Esophagus muscularis mucosa (tissue), 4 donors: ENCODE data around the gene MISP3. TPM values are rescaled to one million over a fixed set of nuclear protein-coding genes. Genes with fewer than 3 reads are reported as not detected.
"Not testable (repeated sequence)": the region's sequence is repeated elsewhere in the genome, so short reads cannot be mapped to it uniquely, and the experiment has no call there.

Source experiments
- DNase-seq: peaks from one replicate; pipeline ENCODE4 v3.0.0-alpha.2; 2017; ENCODE audit errors: extremely low spot score
- H3K27ac ChIP-seq, 4 donors: fragments of 200-600 bp; sonication (generic); replicated peaks in 1 of 4; 1 replicate in 3 of 4; 2 replicates in 1 of 4; pipeline ENCODE4 v1.5.1; 2016 to 2019; ENCODE audit warnings: mild to moderate bottlenecking in 1 of 4
- H3K27me3 ChIP-seq, 4 donors: fragments of 200-600 bp; sonication (generic); one replicate each; pipeline versions ENCODE4 v1.5.1 to v1.6.0; 2016 to 2019
- H3K36me3 ChIP-seq, 4 donors: fragments of 200-600 bp; sonication (generic); one replicate each; pipeline ENCODE4 v1.5.1; 2016 to 2019
- H3K4me1 ChIP-seq, 4 donors: fragments of 200-600 bp; sonication (generic); one replicate each; pipeline ENCODE4 v1.5.1; 2016 to 2019
- H3K4me3 ChIP-seq, 4 donors: fragments of 200-600 bp; sonication (generic); 1 replicate in 2 of 4; 2 replicates in 2 of 4; pipeline ENCODE4 v1.5.1; 2016 to 2019; ENCODE audit warnings: mild to moderate bottlenecking in 4 of 4, moderate library complexity in 1 of 4
- H3K9me3 ChIP-seq, 4 donors: fragments of 200-600 bp; sonication (generic); 1 replicate in 3 of 4; 2 replicates in 1 of 4; pipeline ENCODE4 v1.5.1; 2016 to 2019
- CTCF ChIP-seq, 3 experiments: fragments of 200-600 bp in 2 of 3; fragments of 450-650 bp in 1 of 3; sonication (generic) in 2 of 3; IDR thresholded peaks; one replicate each; pipeline ENCODE4 v1.5.1; 2017 to 2019; ENCODE audit warnings: antibody characterized with exemption in 3 of 3, mild to moderate bottlenecking in 2 of 3, moderate library complexity in 1 of 3
- EP300 ChIP-seq: sonication (generic); formaldehyde crosslinking; IDR thresholded peaks from one replicate; pipeline ENCODE4 v1.6.1; 2017; ENCODE audit warnings: antibody characterized with exemption
- POLR2A ChIP-seq: fragments of 450-650 bp; IDR thresholded peaks from one replicate; pipeline ENCODE4 v1.6.1; 2017; ENCODE audit warnings: antibody characterized with exemption, moderate library complexity, mild to moderate bottlenecking, low read depth
- POLR2AphosphoS5 ChIP-seq, 2 donors: sonication (generic); formaldehyde crosslinking; IDR thresholded peaks; one replicate each; pipeline ENCODE4 v1.6.1; 2017; ENCODE audit warnings: antibody characterized with exemption in 2 of 2
- WGBS: methylation state at CpG from one replicate; pipeline ENCODE4 v1.1.5; 2018; 5-methylcytosine and 5-hydroxymethylcytosine counted together
- intact Hi-C: fragments of 100-400 bp; cut with DNase I; formaldehyde crosslinking; loops from one replicate; pipeline ENCODE4 v1.15.1; 2023
- total RNA-seq, 4 donors: library from RNA; depleted of rRNA; stranded (reverse); fragments of >200 nt; gene quantifications; one replicate each; pipeline versions ENCODE4 v1.1.0 to v1.2.1, GENCODE V29; 2016

MISP3 gene
- total RNA-seq, result 10 to 100 TPM in 1 of 4 donors, 1 to 10 TPM in 3; 1.5 to 11.1 (median 7.6) TPM

DNA sequence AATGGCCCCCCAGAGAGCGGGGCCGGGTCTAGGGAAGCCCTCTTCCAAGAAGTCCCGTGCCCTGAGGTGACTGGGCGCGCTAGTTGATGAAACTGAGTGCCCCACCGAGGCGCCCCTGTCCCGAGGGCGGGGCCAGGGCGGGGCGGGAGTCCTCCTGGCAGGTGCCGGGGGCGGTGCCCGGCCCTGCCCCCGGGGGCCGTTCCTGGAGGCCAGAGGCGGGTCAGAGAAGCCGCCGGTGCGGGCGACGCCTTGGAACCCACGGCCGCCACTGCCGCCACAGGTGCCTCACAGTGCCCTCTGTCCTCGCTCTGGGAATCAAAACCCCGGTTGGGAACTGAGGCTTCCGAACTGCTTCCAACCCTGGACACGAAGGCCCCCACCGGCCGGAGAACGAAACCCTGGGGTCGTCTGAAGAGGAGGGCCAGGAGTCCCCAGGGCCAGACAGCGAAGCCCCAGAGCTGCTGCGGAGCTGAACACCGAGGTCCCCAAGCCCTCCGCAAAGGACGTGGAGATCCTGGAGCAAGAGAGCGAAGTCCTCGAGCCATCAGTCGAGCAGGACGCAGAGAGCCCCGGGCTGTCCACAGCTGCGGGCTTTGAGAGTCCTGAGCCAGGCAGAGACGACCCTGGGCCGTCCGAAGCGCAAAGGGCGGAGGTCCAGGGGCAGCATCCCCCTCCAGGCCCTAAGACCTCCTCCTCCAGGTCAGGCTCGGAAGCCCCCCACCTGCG is at the start of gene MISP3:
Gene MISP3, plus strand, starts transcription at position 252 of the 726 bp plus-strand sequence. CDS start 524 bp downstream, outside the sequence.
- H3K4me3 ChIP-seq, result peak within 1 kb of the TSS; percentile 64 to 81 (median 75)
- peaks cover 25 to 45% (median 43%) of the 10 kb centered on the region in 4 donors for H3K4me1 ChIP-seq
- H3K36me3 ChIP-seq, result no peaks in the 10 kb centered on the region
- intact Hi-C loops, result loop anchor here (1.0 to 10.0 kb wide), 4 partner anchors 46 to 288 kb away; partner anchors contain the start of gene ASF1B
- peak within 1 kb of the TSS; percentile 86 to 94 (median 89) for H3K27ac ChIP-seq
- WGBS, result 0% methylated on average over 7 of the region's 51 CpGs
- TF ChIP-seq CTCF (IDR thresholded peaks at IDR 0.05), result no peak
- no peak for TF ChIP-seq EP300
- TF ChIP-seq POLR2AphosphoS5 (IDR thresholded peaks at IDR 0.05), result no peak
- no peak for TF ChIP-seq POLR2A
- DNase-seq, result no peak
- H3K9me3 ChIP-seq, result no peaks in the 10 kb centered on the region
- H3K27me3 ChIP-seq, result no peaks in the 10 kb centered on the region

DNA sequence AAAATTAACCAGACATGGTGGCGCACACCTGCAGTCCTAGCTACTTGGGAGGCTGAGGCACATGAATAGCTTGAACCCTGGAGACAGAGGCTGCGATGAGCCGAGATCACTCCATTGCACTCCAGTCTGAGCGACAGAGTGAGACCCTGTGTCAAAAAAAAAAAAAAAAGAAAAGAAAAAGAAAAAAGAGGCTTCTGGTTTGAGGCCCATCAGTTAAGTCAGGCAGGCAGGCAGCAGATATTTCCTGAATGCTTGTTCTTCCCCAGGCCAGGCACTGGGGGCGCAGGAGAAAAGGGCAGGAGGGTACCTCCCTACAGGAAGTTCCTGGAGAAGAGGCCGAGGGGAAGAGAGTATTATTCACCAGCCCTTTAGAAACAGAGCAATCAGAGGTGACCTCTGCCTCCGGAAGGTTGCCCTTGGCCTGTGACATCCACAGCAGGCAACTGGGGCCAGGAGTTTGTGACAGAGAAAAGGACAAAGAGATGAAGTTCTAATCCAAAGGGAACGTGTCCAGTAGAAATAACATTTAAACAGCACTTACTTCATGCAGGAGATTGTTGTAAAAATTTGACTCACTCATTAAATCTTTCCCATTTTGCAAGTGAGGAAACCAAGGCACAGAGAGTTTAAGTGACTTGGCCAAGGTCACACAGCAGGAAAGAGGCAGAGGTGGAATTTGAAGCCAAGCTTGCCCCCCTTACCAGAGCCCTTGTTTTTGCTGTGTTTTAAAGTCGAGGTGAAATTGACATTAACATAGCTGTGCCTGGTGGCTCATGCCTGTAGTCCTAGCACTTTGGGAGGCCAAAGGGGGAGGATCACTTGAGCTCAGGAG is 49.0 kb upstream of the MISP3 start:
- no peak overlapping the region for H3K4me3 ChIP-seq
- H3K27ac ChIP-seq, result no peak overlapping the region
- H3K27me3 ChIP-seq, result peaks cover 0 to 11% (median 2%) of the 10 kb centered on the region in 4 donors
- DNase-seq, result no peak
- 60% methylated on average over 9 of the region's 9 CpGs for WGBS
- intact Hi-C loops, result no loop called here
- H3K36me3 ChIP-seq, result no peaks in the 10 kb centered on the region
- peaks cover 0 to 10% (median 5%) of the 10 kb centered on the region in 4 donors for H3K4me1 ChIP-seq
- no peaks in the 10 kb centered on the region for H3K9me3 ChIP-seq
- TF ChIP-seq CTCF (IDR thresholded peaks at IDR 0.05) (peak in 1 of 3 experiments; percentile 40), POLR2AphosphoS5 (IDR thresholded peaks at IDR 0.05) (peak in 1 of 2 donors; percentile 24), EP300 (no peak), POLR2A (no peak)

DNA sequence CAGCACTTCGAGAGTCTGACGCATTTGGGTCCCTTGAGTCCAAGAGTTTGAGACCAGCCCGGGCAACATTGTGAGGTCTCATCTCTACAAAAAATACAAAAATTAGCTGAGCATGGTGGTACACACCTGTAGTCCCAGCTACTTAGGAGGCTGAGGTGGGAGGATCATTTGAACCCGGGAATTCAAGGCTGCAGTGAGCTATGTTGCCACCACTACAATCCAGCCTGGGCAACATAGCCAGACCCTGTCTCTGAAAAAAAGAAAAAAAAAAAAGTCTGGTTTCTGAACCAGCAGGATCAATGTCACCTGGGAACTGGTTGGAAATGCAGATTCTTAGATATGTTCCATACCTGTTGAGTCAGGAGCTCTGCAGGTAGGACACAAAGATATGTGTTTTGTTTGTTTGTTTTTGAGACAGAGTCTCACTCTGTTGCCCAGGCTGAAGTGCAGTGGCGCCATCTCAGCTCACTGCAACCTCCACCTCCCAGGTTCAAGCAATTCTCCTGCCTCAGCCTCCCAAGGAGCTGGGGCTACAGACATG is 45.9 kb upstream of the MISP3 start:
- intact Hi-C loops, H3K4me3 ChIP-seq, H3K27ac ChIP-seq, DNase-seq, H3K36me3 ChIP-seq, H3K9me3 ChIP-seq: not testable (repeated sequence)
- 91% methylated on average over 5 of the region's 5 CpGs for WGBS
- Histone ChIP-seq H3K4me1 (peaks cover 4 to 13% (median 12%) of the 10 kb centered on the region in 4 donors), H3K27me3 (peaks cover 0 to 26% (median 3%) of the 10 kb centered on the region in 4 donors)

- Histone ChIP-seq H3K27me3 (peaks cover 0 to 34% (median 6%) of the 10 kb centered on the region in 4 donors), H3K36me3 (no peaks in the 10 kb centered on the region), H3K4me3 (no peak within 1 kb of the TSS), H3K27ac (no peak within 1 kb of the TSS), H3K9me3 (no peaks in the 10 kb centered on the region), H3K4me1 (peaks cover 12 to 22% (median 18%) of the 10 kb centered on the region in 4 donors)
- no peak for DNase-seq
- WGBS, result 71% methylated on average over 18 of the region's 24 CpGs
- TF ChIP-seq POLR2A (no peak), CTCF (IDR thresholded peaks at IDR 0.05) (no peak), EP300 (no peak), POLR2AphosphoS5 (IDR thresholded peaks at IDR 0.05) (no peak)
- intact Hi-C loops, result no loop called here
Observed at GRCh38 chr19:14027856-14028450, 44.6 kb upstream of the MISP3 start, which contains the start of gene RLN3. RLN3 (plus strand) TSS chr19:14028148; CDS start chr19:14028205, 57 bp downstream.
